Activated CD8-positive, alpha-beta memory T cell treated with anti-CD3 and anti-CD28 coated beads, Interleukin-2, amount 10 ng/mL, durations not matched to agents 7 days and 5 days (primary cell): Measurements from ENCODE around the gene APH1A. TPM values are rescaled to one million over a fixed set of nuclear protein-coding genes. Genes with fewer than 3 reads are reported as not detected.

Experiments
- ATAC-seq: fragments of 150-1000 bp; cut with Tn5 transposase; one replicate; pipeline ENCODE4 v1.10.0; 2021; ENCODE audit warnings: moderate library complexity
- CTCF ChIA-PET: fragments of 350-600 bp; sonication (Branson Sonifier 250); formaldehyde crosslinking; loops from one replicate; lab custom pipeline; 2021; ENCODE audit warnings: antibody characterized with exemption; lab: Charles Lee
- DNase-seq: peaks from one replicate; pipeline ENCODE4 v3.0.0-alpha.2; 2020
- H3K27ac Mint-ChIP-seq: one replicate; pipeline ENCODE4 v1.8.0; 2021; ENCODE audit warnings: mild to moderate bottlenecking, mixed read lengths
- H3K27me3 Mint-ChIP-seq: one replicate; pipeline ENCODE4 v1.8.0; 2021; ENCODE audit warnings: mixed read lengths
- H3K36me3 Mint-ChIP-seq: one replicate; pipeline ENCODE4 v1.8.0; 2021; ENCODE audit warnings: mild to moderate bottlenecking, mixed read lengths
- H3K4me1 Mint-ChIP-seq: one replicate; pipeline ENCODE4 v1.8.0; 2021; ENCODE audit warnings: mixed read lengths
- H3K4me3 Mint-ChIP-seq: one replicate; pipeline ENCODE4 v1.8.0; 2021; ENCODE audit warnings: mild to moderate bottlenecking, moderate library complexity, mixed read lengths
- H3K9me3 Mint-ChIP-seq: one replicate; pipeline ENCODE4 v1.8.0; 2022; ENCODE audit warnings: low read depth, mixed read lengths
- total RNA-seq, 2 experiments: library from RNA; stranded (reverse); gene quantifications; one replicate each; pipeline ENCODE4 v1.2.3, GENCODE V29; 2021

The APH1A gene
- total RNA-seq, 2 experiments from 2014 or later = 122 to 142 TPM

GRCh38 chr1:150282558-150282958 lies 13.7 kb upstream of the APH1A start:
- no peak for DNase-seq
- Mint-ChIP-seq H3K27me3 (peaks cover 7% of the 10 kb centered on the region), H3K27ac (no peak overlapping the region), H3K9me3 (no peaks in the 10 kb centered on the region), H3K36me3 (no peaks in the 10 kb centered on the region), H3K4me1 (peaks cover 23% of the 10 kb centered on the region), H3K4me3 (peak overlapping the region; percentile 81)
- no peak for ATAC-seq
- CTCF ChIA-PET = interaction anchor here (0.7 to 9.7 kb wide), 3 partner anchors 13 to 722 kb away, joined by 4 to 89 read pairs (median 5); partner anchors contain the start of genes APH1A and CA14

- H3K36me3 Mint-ChIP-seq = no peaks in the 10 kb centered on the region
- H3K4me3 Mint-ChIP-seq = peak within 1 kb of the TSS; percentile 81
- H3K27me3 Mint-ChIP-seq = peaks cover 7% of the 10 kb centered on the region
- ATAC-seq = peak; percentile 95
- H3K27ac Mint-ChIP-seq = peak within 1 kb of the TSS; percentile 71
- peak; percentile 88 for DNase-seq
- peaks cover 23% of the 10 kb centered on the region for H3K4me1 Mint-ChIP-seq
- H3K9me3 Mint-ChIP-seq = no peaks in the 10 kb centered on the region
- CTCF ChIA-PET = interaction anchor here (1.0 to 9.7 kb wide), 7 partner anchors 13 to 280 kb away, joined by 3 to 89 read pairs (median 4); partner anchors contain the start of genes APH1A and CA14
Measured at GRCh38 chr1:150281758-150282557, 13.1 kb upstream of the APH1A start, which contains the start of gene CIART. Gene CIART (plus strand): TSS chr1:150282554. CDS start chr1:150283268, 714 bp downstream.

GRCh38 chr1:150281221-150281757 lies 12.5 kb upstream of the APH1A start:
- Mint-ChIP-seq H3K4me1 (peaks cover 23% of the 10 kb centered on the region), H3K36me3 (no peaks in the 10 kb centered on the region), H3K27me3 (peaks cover 7% of the 10 kb centered on the region), H3K4me3 (peak overlapping the region; percentile 81), H3K27ac (peak overlapping the region; percentile 71), H3K9me3 (no peaks in the 10 kb centered on the region)
- ATAC-seq (peak; percentile 42), DNase-seq (peak; percentile 76)
- CTCF ChIA-PET = interaction anchor here (1.0 to 9.7 kb wide), 6 partner anchors 12 to 281 kb away, joined by 3 to 89 read pairs (median 4); partner anchors contain the start of genes APH1A and CA14

GRCh38 chr1:150280138-150280707 lies 11.4 kb upstream of the APH1A start:
- no peaks in the 10 kb centered on the region for H3K36me3 Mint-ChIP-seq
- DNase-seq = no peak
- CTCF ChIA-PET = interaction anchor here (2.4 to 9.7 kb wide), 2 partner anchors 18 to 25 kb away, joined by 15 to 89 read pairs; partner anchors contain the start of gene CA14
- no peaks in the 10 kb centered on the region for H3K9me3 Mint-ChIP-seq
- peaks cover 7% of the 10 kb centered on the region for H3K27me3 Mint-ChIP-seq
- peaks cover 23% of the 10 kb centered on the region for H3K4me1 Mint-ChIP-seq
- ATAC-seq = no peak
- no peak overlapping the region for H3K27ac Mint-ChIP-seq
- H3K4me3 Mint-ChIP-seq = peak overlapping the region; percentile 12

GRCh38 chr1:150273311-150273710 lies 4.5 kb upstream of the APH1A start:
- ATAC-seq (no peak), DNase-seq (no peak)
- H3K27me3 Mint-ChIP-seq = no peaks in the 10 kb centered on the region
- H3K4me1 Mint-ChIP-seq = peaks cover 11% of the 10 kb centered on the region
- no peaks in the 10 kb centered on the region for H3K9me3 Mint-ChIP-seq
- peaks cover 2% of the 10 kb centered on the region for H3K36me3 Mint-ChIP-seq
- H3K4me3 Mint-ChIP-seq = no peak overlapping the region
- CTCF ChIA-PET = interaction anchor here (1.1 to 5.1 kb wide), 3 partner anchors 14 to 21 kb away, joined by 3 to 29 read pairs (median 4); partner anchors contain the start of gene CA14
- H3K27ac Mint-ChIP-seq = no peak overlapping the region

- H3K4me3 Mint-ChIP-seq = no peak overlapping the region
- CTCF ChIA-PET = interaction anchor here (5.1 kb wide), 1 partner anchor 15 kb away, joined by 29 read pairs; the partner anchor contains the start of gene CA14
- DNase-seq (no peak), ATAC-seq (no peak)
- no peaks in the 10 kb centered on the region for H3K9me3 Mint-ChIP-seq
- H3K27me3 Mint-ChIP-seq = no peaks in the 10 kb centered on the region
- peaks cover 28% of the 10 kb centered on the region for H3K4me1 Mint-ChIP-seq
- H3K36me3 Mint-ChIP-seq = peaks cover 15% of the 10 kb centered on the region
- H3K27ac Mint-ChIP-seq = no peak overlapping the region
Measured at GRCh38 chr1:150271291-150271959, 2.6 kb upstream of the APH1A start.

- DNase-seq = no peak
- Mint-ChIP-seq H3K4me1 (peaks cover 33% of the 10 kb centered on the region), H3K27ac (peak overlapping the region; percentile 99), H3K27me3 (no peaks in the 10 kb centered on the region), H3K9me3 (no peaks in the 10 kb centered on the region), H3K36me3 (peaks cover 30% of the 10 kb centered on the region), H3K4me3 (peak overlapping the region; percentile 94)
- CTCF ChIA-PET = interaction anchor here (0.7 to 2.8 kb wide), 9 partner anchors 9 to 291 kb away, joined by 3 to 22 read pairs (median 3); partner anchors contain the start of genes CA14 and CIART
- no peak for ATAC-seq
Measured at GRCh38 chr1:150269451-150269850, 635 bp upstream of the APH1A start.

GRCh38 chr1:150268340-150268704 lies 494 bp downstream of the APH1A start:
- H3K27me3 Mint-ChIP-seq = no peaks in the 10 kb centered on the region
- peak; percentile 71 for DNase-seq
- CTCF ChIA-PET = interaction anchor here (1.0 to 2.8 kb wide), 5 partner anchors 8 to 293 kb away, joined by 3 to 22 read pairs (median 3); partner anchors contain the start of gene CA14
- H3K4me1 Mint-ChIP-seq = peaks cover 33% of the 10 kb centered on the region
- peaks cover 31% of the 10 kb centered on the region for H3K36me3 Mint-ChIP-seq
- peak overlapping the region; percentile 99 for H3K27ac Mint-ChIP-seq
- H3K9me3 Mint-ChIP-seq = no peaks in the 10 kb centered on the region
- ATAC-seq = peak; percentile 51
- peak overlapping the region; percentile 94 for H3K4me3 Mint-ChIP-seq

- H3K36me3 Mint-ChIP-seq = peaks cover 31% of the 10 kb centered on the region
- CTCF ChIA-PET = interaction anchor here (2.8 kb wide), 1 partner anchor 12 kb away, joined by 22 read pairs; the partner anchor contains the start of gene CA14
- ATAC-seq = no peak
- H3K27me3 Mint-ChIP-seq = no peaks in the 10 kb centered on the region
- no peaks in the 10 kb centered on the region for H3K9me3 Mint-ChIP-seq
- H3K4me3 Mint-ChIP-seq = peak overlapping the region; percentile 94
- no peak for DNase-seq
- peaks cover 33% of the 10 kb centered on the region for H3K4me1 Mint-ChIP-seq
- H3K27ac Mint-ChIP-seq = peak overlapping the region; percentile 99
Measured at GRCh38 chr1:150267896-150268295, 920 bp downstream of the APH1A start.

- Mint-ChIP-seq H3K4me1 (peaks cover 22% of the 10 kb centered on the region), H3K27me3 (peaks cover 10% of the 10 kb centered on the region), H3K4me3 (no peak overlapping the region), H3K27ac (no peak overlapping the region), H3K36me3 (peaks cover 31% of the 10 kb centered on the region), H3K9me3 (no peaks in the 10 kb centered on the region)
- CTCF ChIA-PET = interaction anchor here (3.6 kb wide), 1 partner anchor 17 kb away, joined by 15 read pairs; no protein-coding TSS in a partner anchor
- ATAC-seq (no peak), DNase-seq (no peak)
Measured at GRCh38 chr1:150263549-150263948, 5.3 kb downstream of the APH1A start.

GRCh38 chr1:150262388-150263320 lies 6.2 kb downstream of the APH1A start:
- H3K9me3 Mint-ChIP-seq = no peaks in the 10 kb centered on the region
- DNase-seq = no peak
- ATAC-seq = no peak
- peaks cover 16% of the 10 kb centered on the region for H3K4me1 Mint-ChIP-seq
- no peak overlapping the region for H3K27ac Mint-ChIP-seq
- no peak overlapping the region for H3K4me3 Mint-ChIP-seq
- CTCF ChIA-PET = interaction anchor here (0.7 to 3.6 kb wide), 2 partner anchors 18 to 115 kb away, joined by 3 to 15 read pairs; no protein-coding TSS in a partner anchor
- peaks cover 19% of the 10 kb centered on the region for H3K27me3 Mint-ChIP-seq
- peaks cover 26% of the 10 kb centered on the region for H3K36me3 Mint-ChIP-seq
